ES-I3 (cell line): ENCODE results near the gene NECTIN3.

Source experiments
- H3K36me3 ChIP-seq: 2 replicates; pipeline ENCODE4 v1.6.1; 2013; ENCODE audit warnings: mild to moderate bottlenecking, low read length, control low read depth, moderate library complexity; ENCODE audit not compliant: insufficient read depth
- H3K4me1 ChIP-seq: 2 replicates; pipeline ENCODE4 v1.6.1; 2013; ENCODE audit warnings: mild to moderate bottlenecking, control low read depth, low read length; ENCODE audit not compliant: insufficient read depth
- H3K9ac ChIP-seq: 2 replicates; pipeline ENCODE4 v1.6.1; 2013; ENCODE audit warnings: low read depth, mild to moderate bottlenecking, low read length, moderate library complexity
- H3K9me3 ChIP-seq: 2 replicates; pipeline ENCODE4 v1.6.1; 2013; ENCODE audit warnings: mild to moderate bottlenecking, low read length, moderate library complexity; ENCODE audit not compliant: control insufficient read depth, insufficient read depth

Gene NECTIN3

GRCh38 chr3:111071257-111072030 lies at the start of gene NECTIN3:
TSS of gene NECTIN3 (plus strand) at chr3:111071816. CDS start at chr3:111072018, 202 bp downstream.
- Histone ChIP-seq H3K4me1 (peaks cover 4% of the 10 kb centered on the region; the same call in 1 of the 2 replicates), H3K36me3 (peaks cover 2% of the 10 kb centered on the region; the same call in 1 of the 2 replicates), H3K9me3 (no peaks in the 10 kb centered on the region), H3K9ac (peak within 1 kb of the TSS; percentile 97)

- Histone ChIP-seq H3K9me3 (no peaks in the 10 kb centered on the region), H3K9ac (no peak overlapping the region), H3K4me1 (no peaks in the 10 kb centered on the region), H3K36me3 (peaks cover 2% of the 10 kb centered on the region; the same call in 1 of the 2 replicates)
Measured at GRCh38 chr3:111027868-111028267, 43.7 kb upstream of the NECTIN3 start.

GRCh38 chr3:111031538-111031937 lies 40.1 kb upstream of the NECTIN3 start:
- Histone ChIP-seq H3K4me1 (no peaks in the 10 kb centered on the region; the same call in 1 of the 2 replicates), H3K9me3 (no peaks in the 10 kb centered on the region), H3K36me3 (peaks cover 2% of the 10 kb centered on the region; the same call in 1 of the 2 replicates), H3K9ac (no peak overlapping the region)

GRCh38 chr3:111032677-111033076 lies 38.9 kb upstream of the NECTIN3 start:
- Histone ChIP-seq H3K9ac (no peak overlapping the region), H3K36me3 (peaks cover 2% of the 10 kb centered on the region; the same call in 1 of the 2 replicates), H3K9me3 (no peaks in the 10 kb centered on the region), H3K4me1 (no peaks in the 10 kb centered on the region; the same call in 1 of the 2 replicates)

- Histone ChIP-seq H3K4me1 (no peaks in the 10 kb centered on the region; the same call in 1 of the 2 replicates), H3K36me3 (peaks cover 2% of the 10 kb centered on the region; the same call in 1 of the 2 replicates), H3K9me3 (peaks cover 3% of the 10 kb centered on the region; the same call in 1 of the 2 replicates), H3K9ac (no peak overlapping the region)
Measured at GRCh38 chr3:111033470-111034050, 38.1 kb upstream of the NECTIN3 start.

- Histone ChIP-seq H3K4me1 (no peaks in the 10 kb centered on the region; the same call in 1 of the 2 replicates), H3K36me3 (no peaks in the 10 kb centered on the region), H3K9ac (no peak overlapping the region), H3K9me3 (peaks cover 6% of the 10 kb centered on the region)
Measured at GRCh38 chr3:111035316-111035715, 36.3 kb upstream of the NECTIN3 start.

- no peak overlapping the region for H3K9ac ChIP-seq
- no peaks in the 10 kb centered on the region; the same call in 1 of the 2 replicates for H3K36me3 ChIP-seq
- no peaks in the 10 kb centered on the region; the same call in 1 of the 2 replicates for H3K4me1 ChIP-seq
- peaks cover 6% of the 10 kb centered on the region for H3K9me3 ChIP-seq
Measured at GRCh38 chr3:111035902-111036301, 35.7 kb upstream of the NECTIN3 start.

GRCh38 chr3:111040959-111041358 lies 30.7 kb upstream of the NECTIN3 start:
- H3K9me3 ChIP-seq, result peaks cover 11% of the 10 kb centered on the region
- H3K36me3 ChIP-seq, result no peaks in the 10 kb centered on the region; the same call in 1 of the 2 replicates
- no peak overlapping the region for H3K9ac ChIP-seq
- peaks cover 9% of the 10 kb centered on the region for H3K4me1 ChIP-seq

GRCh38 chr3:111045564-111045963 lies 26.1 kb upstream of the NECTIN3 start:
- Histone ChIP-seq H3K9me3 (0 out of 2 replicates have a peak, but pooled peaks cover 5% of the 10 kb centered on the region), H3K4me1 (peaks cover 33% of the 10 kb centered on the region), H3K9ac (no peak overlapping the region), H3K36me3 (no peaks in the 10 kb centered on the region; the same call in 1 of the 2 replicates)

GRCh38 chr3:111047042-111047441 lies 24.6 kb upstream of the NECTIN3 start:
- H3K9ac ChIP-seq, result no peak overlapping the region

GRCh38 chr3:111047812-111048435 lies 23.7 kb upstream of the NECTIN3 start:
- Histone ChIP-seq H3K36me3 (no peaks in the 10 kb centered on the region), H3K9me3 (no peaks in the 10 kb centered on the region), H3K4me1 (peaks cover 33% of the 10 kb centered on the region), H3K9ac (no peak overlapping the region; the same call in 1 of the 2 replicates)

More at GRCh38 chr3:111047042-111047441, 24.6 kb upstream of the NECTIN3 start:
- no peaks in the 10 kb centered on the region for H3K36me3 ChIP-seq
- H3K9me3 ChIP-seq, result no peaks in the 10 kb centered on the region
- peaks cover 33% of the 10 kb centered on the region for H3K4me1 ChIP-seq

- Histone ChIP-seq H3K9ac (no peak overlapping the region), H3K36me3 (no peaks in the 10 kb centered on the region), H3K4me1 (peaks cover 21% of the 10 kb centered on the region), H3K9me3 (no peaks in the 10 kb centered on the region)
Measured at GRCh38 chr3:111051354-111051753, 20.3 kb upstream of the NECTIN3 start.

- H3K36me3 ChIP-seq, result peaks cover 3% of the 10 kb centered on the region; the same call in 1 of the 2 replicates
- no peaks in the 10 kb centered on the region; the same call in 1 of the 2 replicates for H3K4me1 ChIP-seq
- no peak overlapping the region for H3K9ac ChIP-seq
- no peaks in the 10 kb centered on the region for H3K9me3 ChIP-seq
Measured at GRCh38 chr3:111068574-111068973, 3.0 kb upstream of the NECTIN3 start.
